ENCODE results near the gene KLF15. TPM values are rescaled to one million over a fixed set of nuclear protein-coding genes. Genes with fewer than 3 reads are reported as not detected.

KLF15 gene
- total RNA-seq, 1 experiment from 2014 or later = 14.7 TPM

GRCh38 chr3:126312341-126312740, 44.9 kb downstream of the KLF15 start (continued):
- TF ChIP-seq E2F5 (CRISPR knock-in tag; IDR thresholded peaks at IDR 0.05) (no peak), ZBTB21 (CRISPR knock-in tag; IDR thresholded peaks at IDR 0.05; ENCODE audit: borderline replicate concordance) (no peak), ZNF671 (CRISPR knock-in tag; IDR thresholded peaks at IDR 0.05) (no peak), PRDM15 (CRISPR knock-in tag; IDR thresholded peaks at IDR 0.05) (no peak), SMAD4 (CRISPR knock-in tag; IDR thresholded peaks at IDR 0.05) (no peak), CTCF (IDR thresholded peaks at IDR 0.05) (no peak), FOXJ3 (CRISPR knock-in tag; IDR thresholded peaks at IDR 0.05; ENCODE audit: borderline replicate concordance) (no peak), RORB (CRISPR knock-in tag; IDR thresholded peaks at IDR 0.05) (no peak), HMGXB4 (CRISPR knock-in tag; IDR thresholded peaks at IDR 0.05) (no peak), EMX1 (CRISPR knock-in tag; IDR thresholded peaks at IDR 0.05) (no peak), SOX15 (CRISPR knock-in tag; IDR thresholded peaks at IDR 0.05) (no peak)

- Mint-ChIP-seq H3K9me3 (peaks cover 15% of the 10 kb centered on the region), H3K4me3 (no peak overlapping the region), H3K4me1 (peaks cover 14% of the 10 kb centered on the region), H3K27me3 (ENCODE audit: low read depth) (no peaks in the 10 kb centered on the region; the same call in 1 of the 2 replicates), H3K36me3 (peaks cover 10% of the 10 kb centered on the region; the same call in 1 of the 2 replicates), H3K27ac (no peak overlapping the region)
- ChIA-PET CTCF (interaction anchor here (1.0 to 1.4 kb wide), 2 partner anchors 37 to 38 kb away, joined by 3 read pairs; no protein-coding TSS in a partner anchor), POLR2A (no interaction called here)
- DNase-seq (ENCODE audit: low spot score) = no peak
- TF ChIP-seq MXD4 (CRISPR knock-in tag; IDR thresholded peaks at IDR 0.05; ENCODE audit: borderline replicate concordance) (no peak), ETV6 (CRISPR knock-in tag; IDR thresholded peaks at IDR 0.05) (no peak), ZBTB43 (CRISPR knock-in tag; IDR thresholded peaks at IDR 0.05) (no peak), USF1 (CRISPR knock-in tag; IDR thresholded peaks at IDR 0.05) (no peak), ZNF425 (CRISPR knock-in tag; conservative IDR thresholded peaks at IDR 0.05) (no peak), NFATC4 (CRISPR knock-in tag; IDR thresholded peaks at IDR 0.05) (no peak), E2F5 (CRISPR knock-in tag; IDR thresholded peaks at IDR 0.05) (no peak), PRRX2 (CRISPR knock-in tag; IDR thresholded peaks at IDR 0.05) (no peak), MAX (CRISPR knock-in tag; IDR thresholded peaks at IDR 0.05) (no peak), ZNF219 (CRISPR knock-in tag; IDR thresholded peaks at IDR 0.05; ENCODE audit: borderline replicate concordance) (no peak)
- no peak for ATAC-seq
These were observed 45.8 kb downstream of the KLF15 start for GRCh38 chr3:126311338-126311978.

Data from WTC11 (cell line).